B cell (primary cell): ENCODE measurements around the gene PTPRO.

ENCODE experiments used
- EZH2 ChIP-seq: IDR thresholded peaks from 2 replicates; pipeline ENCODE4 v1.6.1; 2012; ENCODE audit warnings: borderline replicate concordance, low read depth, mild to moderate bottlenecking, moderate library complexity, low read length; ENCODE audit not compliant: insufficient read depth, poor library complexity, severe bottlenecking
- TF ChIP-seq, protein P1 (sequence below): fragments of 200-600 bp; IDR thresholded peaks from one replicate; pipeline ENCODE4 v1.8.0; 2022; ENCODE audit warnings: antibody characterized with exemption, mild to moderate bottlenecking

DNA sequence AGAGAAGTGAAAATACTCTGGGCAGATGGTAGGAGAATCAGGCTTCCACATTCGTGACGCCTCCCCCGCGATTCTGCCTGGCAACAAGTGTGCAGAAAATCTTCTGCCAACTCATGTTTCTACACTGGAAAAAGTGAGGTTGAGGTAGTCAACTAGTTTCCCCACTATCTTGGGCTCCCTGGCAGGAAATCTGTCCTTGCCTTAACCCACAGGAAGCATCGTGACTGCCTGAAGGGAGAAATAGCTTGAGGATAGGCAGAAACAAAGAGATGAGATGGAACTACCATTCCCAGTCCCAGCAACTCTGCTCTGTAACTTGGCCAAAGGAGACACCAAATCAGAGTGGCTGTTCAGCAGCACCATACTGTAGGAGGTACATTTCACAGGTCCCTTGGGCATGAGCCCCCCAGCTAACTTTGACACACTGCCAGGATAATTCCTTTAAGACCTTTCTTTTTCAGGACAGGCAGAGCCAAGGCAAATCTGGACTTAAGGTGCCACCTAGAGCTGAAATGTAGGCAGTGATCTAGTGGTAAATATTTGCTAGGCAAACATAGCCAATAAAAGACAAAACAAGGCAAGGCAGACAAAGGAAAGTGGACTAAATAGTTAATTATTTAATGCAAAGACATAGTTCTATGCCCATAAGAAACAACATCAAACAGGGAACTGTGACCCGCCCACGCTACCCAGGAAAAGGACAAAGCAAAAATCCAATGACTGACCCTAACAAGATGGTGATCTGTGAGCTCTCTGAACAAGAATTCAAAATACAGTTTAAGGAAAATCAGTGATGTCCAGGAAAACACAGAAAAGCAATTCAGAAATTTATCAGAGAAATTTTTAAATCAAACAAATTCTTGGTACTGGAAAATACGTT is 205.1 kb downstream of the PTPRO start:
- TF ChIP-seq EZH2 = no peak
- TF ChIP-seq, protein P1, sequence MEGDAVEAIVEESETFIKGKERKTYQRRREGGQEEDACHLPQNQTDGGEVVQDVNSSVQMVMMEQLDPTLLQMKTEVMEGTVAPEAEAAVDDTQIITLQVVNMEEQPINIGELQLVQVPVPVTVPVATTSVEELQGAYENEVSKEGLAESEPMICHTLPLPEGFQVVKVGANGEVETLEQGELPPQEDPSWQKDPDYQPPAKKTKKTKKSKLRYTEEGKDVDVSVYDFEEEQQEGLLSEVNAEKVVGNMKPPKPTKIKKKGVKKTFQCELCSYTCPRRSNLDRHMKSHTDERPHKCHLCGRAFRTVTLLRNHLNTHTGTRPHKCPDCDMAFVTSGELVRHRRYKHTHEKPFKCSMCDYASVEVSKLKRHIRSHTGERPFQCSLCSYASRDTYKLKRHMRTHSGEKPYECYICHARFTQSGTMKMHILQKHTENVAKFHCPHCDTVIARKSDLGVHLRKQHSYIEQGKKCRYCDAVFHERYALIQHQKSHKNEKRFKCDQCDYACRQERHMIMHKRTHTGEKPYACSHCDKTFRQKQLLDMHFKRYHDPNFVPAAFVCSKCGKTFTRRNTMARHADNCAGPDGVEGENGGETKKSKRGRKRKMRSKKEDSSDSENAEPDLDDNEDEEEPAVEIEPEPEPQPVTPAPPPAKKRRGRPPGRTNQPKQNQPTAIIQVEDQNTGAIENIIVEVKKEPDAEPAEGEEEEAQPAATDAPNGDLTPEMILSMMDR = no peak
